Measurements from ENCODE around the gene NR3C2. TPM values are rescaled to one million over a fixed set of nuclear protein-coding genes. Genes with fewer than 3 reads are reported as not detected.

NR3C2 gene
- total RNA-seq, 1 experiment from 2014 or later, result 0.26 TPM

GRCh38 chr4:148435654-148436406 is 6.4 kb downstream of the NR3C2 start:
- H3K9me3 ChIP-seq (ENCODE audit: control insufficient read depth, insufficient read depth, low read depth, low read length), result no peaks in the 10 kb centered on the region
- intact Hi-C loops (cut with micrococcal nuclease; ENCODE audit: unreplicated experiment), result no loop called here
- peaks cover 6% of the 10 kb centered on the region; the same call in 1 of the 2 replicates for H3K27me3 ChIP-seq (ENCODE audit: control insufficient read depth, insufficient read depth, low read length)
- in situ Hi-C loops (cut with HindIII; ENCODE audit: low pct_unique_long_range_greater_than_20kb, low sequenced_read_pairs), result no loop called here
- H3K4me3 ChIP-seq (ENCODE audit: low read depth in 2 of 2, low read length in 2 of 2), result no peak overlapping the region
- ChIA-PET POLR2A (no interaction called here), CTCF (no interaction called here)
- no peak for DNase-seq (ENCODE audit: low read depth, low spot score)
- TF ChIP-seq CTCF (IDR thresholded peaks at IDR 0.05), result no peak
- TF ChIP-seq TCF7L2 (IDR thresholded peaks at IDR 0.05; ENCODE audit: low read depth, low read length), result no peak
- TF ChIP-seq SIN3A (IDR thresholded peaks at IDR 0.05; ENCODE audit: borderline replicate concordance, insufficient read depth, low read depth, low read length), result no peak
- TF ChIP-seq POLR2AphosphoS5 (IDR thresholded peaks at IDR 0.05; ENCODE audit: low read depth, low read length), result no peak
- TF ChIP-seq REST (IDR thresholded peaks at IDR 0.05; ENCODE audit: insufficient read depth in 1 of 2, low read depth in 2 of 2, low read length in 1 of 2), result no peak
- no TSS peak for BruUV-seq (replicated peaks)
- no peaks in the 10 kb centered on the region for H3K36me3 ChIP-seq (ENCODE audit: control insufficient read depth, insufficient read depth, low read length)
- no peaks in the 10 kb centered on the region for H3K4me1 ChIP-seq (ENCODE audit: control insufficient read depth, insufficient read depth, low read length)
- H3K27ac ChIP-seq (ENCODE audit: low read length), result no peak overlapping the region
- no peak for ATAC-seq

GRCh38 chr4:148434075-148434773 is 8.0 kb downstream of the NR3C2 start:
- no TSS peak for BruUV-seq (replicated peaks)
- Histone ChIP-seq H3K4me1 (ENCODE audit: control insufficient read depth, insufficient read depth, low read length) (no peaks in the 10 kb centered on the region), H3K4me3 (ENCODE audit: low read depth in 2 of 2, low read length in 2 of 2) (no peak overlapping the region), H3K27ac (ENCODE audit: low read length) (no peak overlapping the region), H3K27me3 (ENCODE audit: control insufficient read depth, insufficient read depth, low read length) (no peaks in the 10 kb centered on the region), H3K36me3 (ENCODE audit: control insufficient read depth, insufficient read depth, low read length) (no peaks in the 10 kb centered on the region), H3K9me3 (ENCODE audit: control insufficient read depth, insufficient read depth, low read depth, low read length) (no peaks in the 10 kb centered on the region)
- TF ChIP-seq TCF7L2 (IDR thresholded peaks at IDR 0.05; ENCODE audit: low read depth, low read length) (no peak), POLR2AphosphoS5 (IDR thresholded peaks at IDR 0.05; ENCODE audit: low read depth, low read length) (no peak), REST (IDR thresholded peaks at IDR 0.05; ENCODE audit: insufficient read depth in 1 of 2, low read depth in 2 of 2, low read length in 1 of 2) (no peak), CTCF (IDR thresholded peaks at IDR 0.05) (no peak), SIN3A (IDR thresholded peaks at IDR 0.05; ENCODE audit: borderline replicate concordance, insufficient read depth, low read depth, low read length) (no peak)
- no peak for DNase-seq (ENCODE audit: low read depth, low spot score)
- POLR2A ChIA-PET, result no interaction called here
- CTCF ChIA-PET, result no interaction called here
- no peak for ATAC-seq
- intact Hi-C loops (cut with micrococcal nuclease; ENCODE audit: unreplicated experiment), result no loop called here
- in situ Hi-C loops (cut with HindIII; ENCODE audit: low pct_unique_long_range_greater_than_20kb, low sequenced_read_pairs), result no loop called here

Data from Panc1 (cell line).